Fibroblast of villous mesenchyme (primary cell): ENCODE data around the gene CAMTA2. TPM values are rescaled to one million over a fixed set of nuclear protein-coding genes. Genes with fewer than 3 reads are reported as not detected.

Experiments used
- DNase-seq: peaks from one replicate; pipeline ENCODE4 v3.0.0-alpha.2; 2010; ENCODE audit warnings: low read depth
- H3K4me3 ChIP-seq: 2 replicates; pipeline ENCODE4 v1.5.1; 2011; ENCODE audit warnings: low read depth, mild to moderate bottlenecking, low read length
- total RNA-seq: library from RNA; depleted of rRNA; stranded (reverse); fragments of >200 nt; gene quantifications from 2 replicates; pipeline ENCODE4 v1.2.3, GENCODE V29; 2012
- TF ChIP-seq, protein P1 (sequence below): IDR thresholded peaks from 2 replicates; pipeline ENCODE4 v1.5.1; 2012; ENCODE audit warnings: low read depth, mild to moderate bottlenecking, low read length; ENCODE audit not compliant: insufficient read depth

Gene CAMTA2
- total RNA-seq, 1 donor, result 15.1 TPM

DNA sequence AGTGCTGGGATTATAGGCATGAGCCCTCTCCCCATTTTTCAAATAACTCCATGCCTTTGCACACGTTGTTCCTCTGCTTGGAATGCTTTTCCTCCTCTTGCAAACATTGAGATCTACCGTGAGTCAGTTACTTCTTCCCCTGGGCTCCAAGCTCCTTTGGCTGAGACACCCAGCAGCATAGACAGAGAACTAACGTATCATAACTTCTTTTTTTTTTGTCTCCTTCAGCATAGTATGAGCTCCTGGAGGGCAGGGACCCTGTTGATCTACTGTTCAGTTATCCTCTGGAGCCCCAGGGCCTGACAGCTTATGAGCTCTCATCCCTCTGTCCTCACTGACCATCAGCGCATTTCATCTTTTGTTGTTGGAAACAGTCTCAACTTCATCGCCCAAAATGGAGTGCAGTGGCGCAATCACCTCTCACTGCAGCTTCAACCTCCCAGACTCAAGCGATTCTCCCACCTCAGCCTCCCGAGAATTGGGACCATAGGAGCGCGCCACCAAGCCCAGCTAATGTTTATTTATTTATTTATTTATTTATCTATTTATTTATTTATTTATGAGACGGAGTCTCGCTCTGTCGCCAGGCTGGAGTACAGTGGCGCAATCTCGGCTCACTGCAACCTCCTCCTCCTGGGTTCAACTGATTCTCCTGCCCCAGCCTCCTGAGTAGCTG lies 22.0 kb downstream of the CAMTA2 start:
- H3K4me3 ChIP-seq, result no peak overlapping the region
- TF ChIP-seq, protein P1, sequence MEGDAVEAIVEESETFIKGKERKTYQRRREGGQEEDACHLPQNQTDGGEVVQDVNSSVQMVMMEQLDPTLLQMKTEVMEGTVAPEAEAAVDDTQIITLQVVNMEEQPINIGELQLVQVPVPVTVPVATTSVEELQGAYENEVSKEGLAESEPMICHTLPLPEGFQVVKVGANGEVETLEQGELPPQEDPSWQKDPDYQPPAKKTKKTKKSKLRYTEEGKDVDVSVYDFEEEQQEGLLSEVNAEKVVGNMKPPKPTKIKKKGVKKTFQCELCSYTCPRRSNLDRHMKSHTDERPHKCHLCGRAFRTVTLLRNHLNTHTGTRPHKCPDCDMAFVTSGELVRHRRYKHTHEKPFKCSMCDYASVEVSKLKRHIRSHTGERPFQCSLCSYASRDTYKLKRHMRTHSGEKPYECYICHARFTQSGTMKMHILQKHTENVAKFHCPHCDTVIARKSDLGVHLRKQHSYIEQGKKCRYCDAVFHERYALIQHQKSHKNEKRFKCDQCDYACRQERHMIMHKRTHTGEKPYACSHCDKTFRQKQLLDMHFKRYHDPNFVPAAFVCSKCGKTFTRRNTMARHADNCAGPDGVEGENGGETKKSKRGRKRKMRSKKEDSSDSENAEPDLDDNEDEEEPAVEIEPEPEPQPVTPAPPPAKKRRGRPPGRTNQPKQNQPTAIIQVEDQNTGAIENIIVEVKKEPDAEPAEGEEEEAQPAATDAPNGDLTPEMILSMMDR, result no peak
- no peak for DNase-seq

DNA sequence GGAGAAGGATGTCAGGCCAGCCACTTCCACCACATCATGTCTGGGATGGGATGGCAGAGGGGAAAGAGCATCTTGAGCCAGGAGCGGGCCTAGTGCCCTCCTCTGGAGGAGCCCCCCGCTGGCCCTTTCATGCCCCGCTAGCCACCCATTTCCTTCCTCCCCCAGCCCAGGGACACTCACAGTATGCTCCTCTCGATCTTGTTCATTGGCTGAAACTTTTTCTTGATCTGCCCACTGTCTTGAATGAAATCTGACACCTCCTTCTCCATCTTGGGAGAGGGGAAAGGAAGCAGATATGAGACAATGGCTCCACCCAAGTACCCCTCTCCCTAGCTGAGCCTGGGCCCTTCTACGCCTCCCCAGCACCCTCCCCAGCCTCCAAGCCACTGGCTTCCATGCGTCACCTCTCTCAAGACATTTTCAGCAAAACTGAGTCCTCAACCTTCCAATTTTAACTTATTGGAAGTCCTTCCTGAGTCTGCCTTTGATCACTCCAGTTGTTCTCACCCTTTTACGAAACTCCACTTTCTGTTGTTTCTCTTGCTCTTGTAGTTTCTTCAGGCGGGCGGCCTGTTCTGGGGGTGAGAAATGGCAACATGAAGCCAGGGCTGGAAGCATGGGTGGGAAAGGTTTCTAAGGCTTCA lies 27.1 kb downstream of the CAMTA2 start:
- no peak overlapping the region for H3K4me3 ChIP-seq
- TF ChIP-seq, protein P1, result no peak
- no peak for DNase-seq

DNA sequence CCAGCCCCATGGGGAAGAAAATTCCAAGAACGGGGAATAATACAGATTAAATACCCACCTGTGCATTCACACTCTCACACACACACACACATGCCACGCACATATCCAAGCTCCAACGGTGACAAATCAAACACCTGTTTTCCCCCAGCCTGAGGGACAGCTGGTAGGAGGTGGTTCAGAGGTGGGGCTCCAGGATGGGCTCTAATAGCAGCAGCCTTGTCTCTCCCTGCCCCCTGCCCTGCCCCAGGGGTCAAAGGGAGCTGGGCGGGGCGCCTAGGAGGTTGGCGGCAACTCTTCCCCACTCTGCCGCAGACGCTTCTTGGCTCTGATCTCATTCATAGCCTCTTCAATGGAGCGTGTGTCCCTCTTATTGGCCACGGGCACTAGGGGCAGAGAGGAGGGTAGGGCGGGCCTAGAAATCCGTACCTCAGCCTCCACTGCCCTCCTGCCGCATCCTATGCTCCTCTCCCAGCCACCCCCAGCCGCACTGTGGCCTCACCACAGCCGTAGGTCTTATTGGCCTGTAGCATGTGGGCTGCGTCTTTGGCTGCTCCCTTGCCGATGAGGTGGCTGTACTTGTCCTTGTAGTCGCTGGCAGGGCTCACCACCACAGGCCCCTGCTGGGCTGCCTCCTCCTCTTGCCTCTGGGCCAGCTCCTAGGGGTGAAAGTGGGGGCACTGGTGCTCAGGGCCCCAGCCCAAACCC lies 28.1 kb downstream of the CAMTA2 start:
- TF ChIP-seq, protein P1, result no peak
- DNase-seq, result no peak
- H3K4me3 ChIP-seq, result no peak overlapping the region

DNA sequence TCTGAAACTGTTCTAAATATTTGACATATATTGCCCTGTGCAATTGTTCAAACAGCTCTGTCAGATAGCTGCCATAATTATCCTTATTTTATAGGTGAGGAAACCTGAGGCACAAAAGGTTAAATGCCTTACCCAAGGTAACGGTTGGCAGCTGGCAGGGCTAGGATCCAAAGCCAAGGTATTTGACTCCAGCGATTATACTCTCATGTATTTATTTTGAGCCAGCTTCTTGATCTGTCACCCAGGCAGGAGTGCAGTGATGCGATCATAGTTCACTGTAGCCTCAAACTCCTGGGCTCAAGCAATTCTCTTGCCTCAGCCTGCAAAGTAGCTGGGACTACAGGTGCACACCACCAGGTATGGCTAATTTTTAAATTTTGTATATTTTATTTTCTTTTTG lies 29.4 kb downstream of the CAMTA2 start:
- TF ChIP-seq, protein P1, result no peak
- H3K4me3 ChIP-seq, result no peak overlapping the region
- no peak for DNase-seq

- TF ChIP-seq, protein P1, result peak; percentile 22
- DNase-seq, result no peak
- H3K4me3 ChIP-seq, result no peak overlapping the region
Observed at GRCh38 chr17:4956493-4957061, 30.9 kb downstream of the CAMTA2 start.

DNA sequence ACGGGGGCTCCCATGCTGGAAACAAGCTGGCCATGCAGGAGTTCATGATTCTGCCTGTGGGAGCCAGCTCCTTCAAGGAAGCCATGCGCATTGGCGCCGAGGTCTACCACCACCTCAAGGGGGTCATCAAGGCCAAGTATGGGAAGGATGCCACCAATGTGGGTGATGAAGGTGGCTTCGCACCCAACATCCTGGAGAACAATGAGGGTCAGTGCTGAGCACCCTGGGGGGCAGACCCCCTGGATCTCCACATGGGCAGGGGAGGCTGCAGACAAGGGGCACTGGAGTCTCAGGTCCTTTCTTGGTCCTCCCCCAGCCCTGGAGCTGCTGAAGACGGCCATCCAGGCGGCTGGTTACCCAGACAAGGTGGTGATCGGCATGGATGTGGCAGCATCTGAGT lies 32.4 kb downstream of the CAMTA2 start:
- H3K4me3 ChIP-seq, result no peak overlapping the region
- TF ChIP-seq, protein P1, result no peak
- DNase-seq, result no peak
